Activated T-helper 1 cell treated with anti-CD3 and anti-CD28 coated beads, Interleukin-2, amount 50 U/mL, for 16 hours (primary cell): Measurements from ENCODE around the gene SNPH.
A peak's percentile ranks its signal among the peaks of the same experiment; 100 is the strongest.

Experiments
- DNase-seq, 2 donors: peaks; one replicate each; pipeline ENCODE4 v3.0.0-alpha.2; 2020; ENCODE audit warnings: low read depth in 1 of 2, low spot score in 1 of 2

Gene SNPH

DNA sequence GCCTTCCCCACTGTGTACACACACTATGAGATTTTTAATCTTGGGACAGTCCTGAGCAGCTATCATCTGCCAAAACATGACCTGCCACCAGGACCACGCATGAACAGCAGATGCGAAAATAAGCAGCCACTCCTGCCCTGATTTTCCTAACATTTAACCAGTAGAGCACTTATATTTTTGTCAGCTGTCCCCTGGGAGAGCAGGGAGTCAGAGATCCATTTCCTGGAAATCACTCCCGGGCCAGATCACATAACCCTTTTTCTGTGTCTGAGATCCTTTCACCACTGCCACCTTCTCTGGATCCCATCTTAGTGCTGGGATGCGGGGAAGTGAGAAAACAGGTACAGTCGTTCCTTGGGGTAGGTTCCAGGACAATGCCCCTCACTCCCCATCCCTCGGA, 57.2 kb downstream of the SNPH start:
- no peak for DNase-seq

GRCh38 chr20:1323830-1324597, 57.9 kb downstream of the SNPH start:
- DNase-seq = no peak

- DNase-seq = no peak
Observed at GRCh38 chr20:1324598-1325172, 58.6 kb downstream of the SNPH start.

- DNase-seq = peak; percentile 99
Observed at GRCh38 chr20:1325173-1326030, 59.3 kb downstream of the SNPH start.

- no peak for DNase-seq
Observed at GRCh38 chr20:1326031-1326930, 60.2 kb downstream of the SNPH start.

GRCh38 chr20:1327241-1327653, 61.2 kb downstream of the SNPH start:
- DNase-seq = no peak

- no peak for DNase-seq
Observed at GRCh38 chr20:1327827-1328679, 62.0 kb downstream of the SNPH start.

DNA sequence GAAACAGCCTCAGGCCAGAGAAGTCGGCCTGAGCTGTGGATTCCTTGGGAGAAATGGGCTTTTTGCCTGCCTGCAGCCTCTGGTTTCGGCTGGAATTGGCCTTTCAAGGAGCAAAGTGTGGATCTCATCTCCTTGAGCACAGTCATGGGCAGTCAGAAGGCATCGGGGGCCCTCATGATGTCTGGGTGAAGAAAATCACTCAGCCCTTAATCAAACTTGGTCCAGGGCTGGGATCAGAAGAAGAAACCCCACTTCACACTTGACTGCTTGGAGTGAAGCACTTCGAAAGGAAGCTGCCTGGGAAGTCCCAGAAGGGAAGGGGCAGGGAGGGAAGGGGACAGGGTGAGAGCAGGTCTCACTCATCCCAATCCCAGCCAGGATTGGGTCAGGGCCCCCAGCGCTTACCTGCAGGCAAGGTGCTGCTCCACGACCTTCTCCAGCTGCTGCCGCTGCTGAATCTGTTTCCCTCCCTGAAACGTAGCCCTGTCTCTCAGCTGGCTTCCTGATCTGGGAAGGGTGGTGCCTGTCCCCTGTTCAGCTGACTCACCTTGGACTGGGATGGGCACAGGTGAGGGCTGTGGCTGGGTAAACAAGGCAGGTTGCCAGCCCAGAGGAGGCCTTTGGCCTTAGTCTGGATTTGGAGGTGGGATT, 62.7 kb downstream of the SNPH start, which contains the start of gene SDCBP2:
Gene SDCBP2, minus strand, starts transcription at position 460 of the 651 bp plus-strand sequence. CDS start 8,723 bp downstream, outside the sequence.
- no peak for DNase-seq

DNA sequence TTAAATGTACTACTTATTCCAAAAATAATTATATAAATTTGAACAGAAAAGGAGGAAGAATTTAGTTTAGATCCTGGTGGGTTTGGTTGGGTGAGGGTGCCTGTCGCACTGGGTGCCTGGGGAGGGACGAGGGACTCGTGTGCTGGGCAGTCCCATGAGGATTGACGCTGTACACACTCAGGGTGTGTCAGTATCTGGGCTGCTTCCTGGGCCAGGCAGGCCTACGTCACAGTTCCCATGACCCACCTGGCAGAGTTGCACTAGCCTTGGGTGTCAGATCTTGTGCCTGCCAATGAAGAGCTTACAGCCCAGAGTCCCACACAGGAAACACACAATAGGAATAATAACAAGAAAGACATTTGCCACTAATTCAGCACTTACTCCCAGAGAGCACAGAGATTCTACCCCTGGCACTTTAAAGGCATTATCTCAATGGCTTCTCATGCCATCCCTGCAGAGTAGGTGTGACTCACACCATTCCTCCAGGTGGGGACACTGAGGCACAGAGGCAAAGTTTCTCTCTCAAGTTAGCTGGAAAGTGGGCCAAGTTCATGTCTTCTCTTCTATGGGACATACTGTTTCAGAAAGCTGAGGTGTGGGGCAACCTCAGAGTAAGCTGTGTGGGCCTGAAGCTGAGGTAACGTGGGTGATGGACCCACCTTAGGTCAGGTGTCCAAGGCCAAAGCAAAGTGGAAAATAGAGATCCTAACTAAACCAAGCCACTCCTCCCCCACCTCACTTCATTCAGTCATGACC, 64.2 kb downstream of the SNPH start:
- no peak for DNase-seq

GRCh38 chr20:1331101-1331500, 65.0 kb downstream of the SNPH start:
- DNase-seq = no peak

DNA sequence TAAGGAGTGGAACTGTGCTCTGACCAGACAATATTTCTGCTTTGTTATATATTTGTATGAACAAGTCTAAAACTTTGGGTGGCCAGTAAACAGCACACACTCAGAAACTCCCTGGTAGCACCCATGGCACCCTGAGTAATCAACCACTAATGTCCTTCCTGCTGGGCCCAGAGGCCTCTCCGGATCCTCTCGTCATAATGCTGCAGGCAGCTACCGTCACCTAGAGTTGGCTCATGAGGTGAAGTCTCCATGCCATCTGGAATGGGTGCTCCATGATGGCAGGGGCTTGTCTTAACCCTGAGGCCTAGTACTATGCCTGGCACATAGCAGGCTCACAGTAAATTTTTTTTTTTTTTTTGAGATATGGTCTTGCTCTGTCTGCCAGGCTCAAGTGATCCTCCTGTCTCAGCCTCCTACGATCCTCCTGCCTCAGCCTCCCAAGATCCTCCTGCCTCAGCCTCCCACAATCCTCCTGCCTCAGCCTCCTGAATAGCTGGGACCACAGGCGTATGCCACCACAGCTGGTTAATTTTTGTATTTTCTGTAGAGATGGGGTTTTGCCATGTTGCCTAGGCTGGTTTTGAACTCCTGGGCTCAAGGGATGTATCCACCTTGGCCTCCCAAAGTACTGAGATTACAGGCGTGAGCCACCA, 65.8 kb downstream of the SNPH start:
- no peak for DNase-seq

GRCh38 chr20:1332749-1333300, 66.7 kb downstream of the SNPH start:
- no peak for DNase-seq

DNA sequence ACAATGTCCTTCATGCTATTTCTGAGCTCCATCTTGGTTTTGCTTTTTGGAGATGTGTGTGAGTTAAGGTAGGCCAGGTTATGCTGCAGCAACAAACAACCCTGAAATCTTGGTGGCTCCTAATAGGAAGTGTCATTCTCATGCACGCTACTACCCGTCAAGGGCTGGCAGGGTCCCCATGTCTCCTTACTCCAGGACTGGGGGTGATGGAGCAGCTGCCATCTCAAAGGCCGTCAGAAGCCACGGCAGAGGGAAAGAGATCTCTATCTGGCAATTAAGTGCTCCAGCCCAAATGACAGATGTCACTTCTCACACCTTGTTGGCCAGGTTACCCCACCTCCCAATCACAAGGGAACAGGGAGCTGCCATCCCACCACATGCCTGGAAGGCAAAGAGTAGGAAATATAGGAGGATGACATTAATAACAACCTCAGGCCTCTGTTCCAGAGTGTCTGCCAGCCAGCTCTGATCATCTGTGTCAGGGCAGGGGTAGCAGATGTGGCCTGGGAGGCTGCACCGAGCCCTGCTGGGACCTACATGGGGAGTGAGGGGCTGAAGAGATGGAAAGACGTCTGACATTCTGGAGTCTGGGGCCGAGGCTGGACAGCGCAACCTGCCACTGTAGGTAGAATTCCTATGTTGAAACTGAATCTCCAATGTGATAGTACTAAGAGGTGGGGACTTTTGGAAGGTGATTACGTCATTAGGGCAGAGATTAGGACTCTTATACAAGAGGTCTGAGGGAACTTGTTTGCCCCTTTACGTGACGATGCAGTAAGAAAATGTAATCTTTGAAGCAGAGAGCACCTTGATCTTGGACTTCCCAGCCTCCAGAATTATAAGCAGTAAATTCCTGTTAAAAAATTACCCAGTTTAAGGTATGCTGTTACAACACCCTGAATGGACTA, 67.6 kb downstream of the SNPH start:
- DNase-seq = no peak

DNA sequence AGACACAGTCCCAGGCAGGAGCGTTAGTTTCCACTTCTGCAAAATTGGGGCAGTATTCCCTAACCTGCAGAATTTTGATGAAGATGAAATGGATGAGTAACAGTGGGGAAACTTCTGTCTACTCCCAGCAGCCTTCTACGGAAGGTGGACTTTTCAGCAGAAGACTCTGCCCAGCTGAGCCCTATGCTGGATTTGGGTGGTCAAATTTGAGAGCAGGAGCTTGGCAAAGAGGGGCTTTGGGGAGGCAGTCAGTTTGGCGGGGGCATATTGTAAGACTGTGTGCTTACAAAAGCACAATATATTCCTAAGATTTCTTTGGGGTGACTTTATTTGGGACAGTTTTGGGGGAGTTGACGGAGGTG, 68.3 kb downstream of the SNPH start:
- DNase-seq = no peak

- no peak for DNase-seq
Observed at GRCh38 chr20:1334761-1335160, 68.7 kb downstream of the SNPH start.

GRCh38 chr20:1335961-1336698, 70.0 kb downstream of the SNPH start:
- DNase-seq = no peak
